Prostate gland (tissue), 2 donors: ENCODE data around the gene PID1.

Source experiments
- POLR2A ChIP-seq: fragments of 450-650 bp; IDR thresholded peaks from one replicate; pipeline ENCODE4 v1.6.1; 2016; ENCODE audit warnings: antibody characterized with exemption, mild to moderate bottlenecking
- POLR2AphosphoS5 ChIP-seq: sonication (generic); formaldehyde crosslinking; IDR thresholded peaks from one replicate; pipeline ENCODE4 v1.6.1; 2017; ENCODE audit warnings: antibody characterized with exemption
- TF ChIP-seq, protein P1 (sequence below), 4 experiments: fragments of 200-600 bp in 2 of 4; fragments of 450-650 bp in 2 of 4; sonication (generic) in 2 of 4; IDR thresholded peaks; 1 replicate in 3 of 4; 2 replicates in 1 of 4; pipeline ENCODE4 v1.5.1; 2016 to 2019; ENCODE audit warnings: antibody characterized with exemption in 4 of 4, mild to moderate bottlenecking in 2 of 4, moderate library complexity in 2 of 4

DNA sequence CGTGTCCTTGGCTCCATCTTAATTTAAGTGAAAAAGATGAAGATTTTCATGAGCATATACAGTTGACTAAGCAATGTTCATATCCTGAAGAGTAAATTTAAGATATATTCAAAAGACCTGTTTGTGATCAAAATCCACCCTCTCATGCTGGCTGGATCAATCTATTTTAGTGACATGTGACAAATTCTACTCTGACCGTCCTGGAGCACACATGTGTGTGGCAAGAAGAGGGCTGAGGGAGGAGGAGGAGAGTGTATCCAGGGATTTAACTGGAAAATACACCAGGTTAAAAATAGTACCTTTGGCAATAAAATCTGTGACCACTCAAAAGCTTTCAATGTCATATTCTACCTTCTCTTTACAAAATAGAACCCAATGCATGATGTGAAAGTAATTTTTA, 228.7 kb downstream of the PID1 start:
- TF ChIP-seq, protein P1, sequence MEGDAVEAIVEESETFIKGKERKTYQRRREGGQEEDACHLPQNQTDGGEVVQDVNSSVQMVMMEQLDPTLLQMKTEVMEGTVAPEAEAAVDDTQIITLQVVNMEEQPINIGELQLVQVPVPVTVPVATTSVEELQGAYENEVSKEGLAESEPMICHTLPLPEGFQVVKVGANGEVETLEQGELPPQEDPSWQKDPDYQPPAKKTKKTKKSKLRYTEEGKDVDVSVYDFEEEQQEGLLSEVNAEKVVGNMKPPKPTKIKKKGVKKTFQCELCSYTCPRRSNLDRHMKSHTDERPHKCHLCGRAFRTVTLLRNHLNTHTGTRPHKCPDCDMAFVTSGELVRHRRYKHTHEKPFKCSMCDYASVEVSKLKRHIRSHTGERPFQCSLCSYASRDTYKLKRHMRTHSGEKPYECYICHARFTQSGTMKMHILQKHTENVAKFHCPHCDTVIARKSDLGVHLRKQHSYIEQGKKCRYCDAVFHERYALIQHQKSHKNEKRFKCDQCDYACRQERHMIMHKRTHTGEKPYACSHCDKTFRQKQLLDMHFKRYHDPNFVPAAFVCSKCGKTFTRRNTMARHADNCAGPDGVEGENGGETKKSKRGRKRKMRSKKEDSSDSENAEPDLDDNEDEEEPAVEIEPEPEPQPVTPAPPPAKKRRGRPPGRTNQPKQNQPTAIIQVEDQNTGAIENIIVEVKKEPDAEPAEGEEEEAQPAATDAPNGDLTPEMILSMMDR (IDR thresholded peaks at IDR 0.05): no peak
- TF ChIP-seq POLR2AphosphoS5 (no peak), POLR2A (no peak)
